H1 (cell line): ENCODE results near the gene SPAG17. TPM values are rescaled to one million over a fixed set of nuclear protein-coding genes. Genes with fewer than 3 reads are reported as not detected.

Source experiments
- CTCF ChIA-PET: fragments of 300-600 bp; sonication (Branson Sonifier 250); formaldehyde crosslinking; loops from one replicate; lab custom pipeline; 2021; ENCODE audit not compliant: partially characterized antibody; lab: Charles Lee
- POLR2A ChIA-PET: fragments of 300-600 bp; sonication (Branson Sonifier 250); formaldehyde crosslinking; loops from one replicate; lab custom pipeline; 2021; ENCODE audit warnings: inconsistent platforms; ENCODE audit not compliant: partially characterized antibody; lab: Charles Lee
- DNase-seq, 2 experiments: peaks; one replicate each; pipeline versions ENCODE4 v3.0.0 to v3.0.0-alpha.2; 2010 to 2022; ENCODE audit warnings: low spot score in 2 of 2, low read depth in 1 of 2, mixed read lengths in 1 of 2
- FAIRE-seq: peaks from 2 replicates; lab custom pipeline; 2011; peaks lifted over from hg19 to GRCh38; lab: Jason Lieb, UNC
- H2AFZ ChIP-seq: 2 replicates; pipeline ENCODE4 v1.8.1; 2012; ENCODE audit warnings: low read length, inconsistent platforms
- H2AK5ac ChIP-seq: 2 replicates; pipeline ENCODE4 v1.6.1; 2013; ENCODE audit warnings: low read depth, low read length
- H2BK120ac ChIP-seq: replicated peaks from 2 replicates; pipeline ENCODE3; 2013; ENCODE audit warnings: low read depth, low read length, inconsistent platforms
- H2BK12ac ChIP-seq: 2 replicates; pipeline ENCODE4 v1.6.1; 2013; ENCODE audit warnings: low read depth, low read length
- H2BK15ac ChIP-seq: 2 replicates; pipeline ENCODE4 v1.6.1; 2013; ENCODE audit warnings: low read length
- H2BK20ac ChIP-seq: 2 replicates; pipeline ENCODE4 v1.6.1; 2013; ENCODE audit warnings: low read length
- H2BK5ac ChIP-seq: 2 replicates; pipeline ENCODE4 v1.6.1; 2013; ENCODE audit warnings: low read depth, low read length
- H3K14ac ChIP-seq: 2 replicates; pipeline ENCODE4 v1.6.1; 2013; ENCODE audit warnings: inconsistent platforms; ENCODE audit not compliant: insufficient read length
- H3K18ac ChIP-seq: 2 replicates; pipeline ENCODE4 v1.6.1; 2013; ENCODE audit warnings: low read length; ENCODE audit errors: extremely low read depth
- H3K23ac ChIP-seq: 2 replicates; pipeline ENCODE4 v1.6.1; 2013; ENCODE audit warnings: inconsistent platforms; ENCODE audit not compliant: insufficient read length
- H3K23me2 ChIP-seq: 2 replicates; pipeline ENCODE4 v1.6.1; 2013; ENCODE audit warnings: low read depth, low read length
- H3K27ac ChIP-seq: 2 replicates; pipeline ENCODE4 v1.6.1; 2011; ENCODE audit warnings: low read depth, low read length, inconsistent platforms
- H3K27me3 ChIP-seq, 4 experiments: replicated peaks in 1 of 4; 1 replicate in 1 of 4; 2 replicates in 3 of 4; pipeline versions ENCODE4 v1.6.1 to v1.8.1; 2011 to 2013; ENCODE audit warnings: low read length in 3 of 4, mild to moderate bottlenecking in 3 of 4, inconsistent platforms in 2 of 4, mixed read lengths in 2 of 4, moderate library complexity in 1 of 4; ENCODE audit not compliant: control insufficient read depth in 3 of 4, insufficient read depth in 3 of 4; ENCODE audit errors: extremely low read depth in 1 of 4
- H3K36me3 ChIP-seq, 4 experiments: 2 replicates each; pipeline versions ENCODE4 v1.6.1 to v1.8.1; 2011 to 2013; ENCODE audit warnings: mild to moderate bottlenecking in 4 of 4, low read length in 3 of 4, moderate library complexity in 2 of 4, control low read depth in 1 of 4, inconsistent platforms in 1 of 4; ENCODE audit not compliant: insufficient read depth in 4 of 4, control insufficient read depth in 2 of 4
- H3K4ac ChIP-seq: replicated peaks from 2 replicates; pipeline ENCODE3; 2013; ENCODE audit warnings: low read length, low read depth, mixed read lengths, inconsistent platforms; ENCODE audit not compliant: insufficient read length
- H3K4me1 ChIP-seq, 4 experiments: replicated peaks in 1 of 4; 1 replicate in 1 of 4; 2 replicates in 3 of 4; pipeline versions ENCODE4 v1.6.1 to v1.8.1; 2011 to 2013; ENCODE audit warnings: low read length in 3 of 4, inconsistent platforms in 2 of 4, mixed read lengths in 1 of 4; ENCODE audit not compliant: insufficient read depth in 4 of 4, control insufficient read depth in 3 of 4
- H3K4me2 ChIP-seq, 2 experiments: 2 replicates each; pipeline versions ENCODE4 v1.6.1 to v1.8.1; 2011 to 2013; ENCODE audit warnings: low read depth in 2 of 2, low read length in 2 of 2, control low read depth in 1 of 2, inconsistent platforms in 1 of 2, mild to moderate bottlenecking in 1 of 2; ENCODE audit not compliant: insufficient read depth in 1 of 2
- H3K4me3 ChIP-seq, 4 experiments: fragments of 200-600, 300-600 bp in 1 of 4; sonication (generic), shearing (Covaris generic), sonication (Bioruptor Twin) in 1 of 4; 2 replicates each; pipeline versions ENCODE4 v1.5.1 to v1.8.1; 2011 to 2016; ENCODE audit warnings: low read length in 4 of 4, low read depth in 3 of 4, control low read depth in 2 of 4, inconsistent platforms in 2 of 4, mild to moderate bottlenecking in 2 of 4, mixed read lengths in 1 of 4, moderate library complexity in 1 of 4; ENCODE audit not compliant: insufficient read depth in 2 of 4; ENCODE audit errors: extremely low read depth in 1 of 4
- H3K56ac ChIP-seq: replicated peaks from 2 replicates; pipeline ENCODE3; 2013; ENCODE audit warnings: low read depth, mild to moderate bottlenecking, mixed read lengths, low read length, inconsistent platforms; ENCODE audit not compliant: insufficient read length
- H3K79me1 ChIP-seq: 2 replicates; pipeline ENCODE4 v1.6.1; 2013; ENCODE audit warnings: low read depth, low read length, control low read depth
- H3K79me2 ChIP-seq, 2 experiments: 2 replicates each; pipeline versions ENCODE4 v1.6.1 to v1.8.1; 2012 to 2013; ENCODE audit warnings: low read length in 2 of 2, mild to moderate bottlenecking in 2 of 2, inconsistent platforms in 1 of 2; ENCODE audit not compliant: insufficient read depth in 2 of 2, control insufficient read depth in 1 of 2
- H3K9ac ChIP-seq, 4 experiments: replicated peaks in 1 of 4; 1 replicate in 1 of 4; 2 replicates in 3 of 4; pipeline versions ENCODE4 v1.6.1 to v1.8.1; 2011 to 2013; ENCODE audit warnings: low read depth in 3 of 4, low read length in 3 of 4, control low read depth in 2 of 4, mild to moderate bottlenecking in 2 of 4, moderate library complexity in 2 of 4, inconsistent platforms in 1 of 4; ENCODE audit errors: extremely low read depth in 1 of 4
- H3K9me3 ChIP-seq, 2 experiments: 2 replicates each; pipeline versions ENCODE4 v1.6.1 to v1.8.1; 2012 to 2013; ENCODE audit warnings: mild to moderate bottlenecking in 2 of 2, moderate library complexity in 2 of 2, control low read depth in 1 of 2, inconsistent platforms in 1 of 2, low read depth in 1 of 2, low read length in 1 of 2, mixed read lengths in 1 of 2; ENCODE audit not compliant: insufficient read depth in 2 of 2
- H4K20me1 ChIP-seq, 2 experiments: replicated peaks in 1 of 2; 2 replicates each; pipeline versions ENCODE3 to v1.8.1; 2011 to 2013; ENCODE audit warnings: inconsistent platforms in 2 of 2, low read length in 2 of 2, mild to moderate bottlenecking in 1 of 2; ENCODE audit not compliant: insufficient read depth in 2 of 2, control insufficient read depth in 1 of 2
- H4K5ac ChIP-seq: 2 replicates; pipeline ENCODE4 v1.6.1; 2013; ENCODE audit warnings: low read length, low read depth, mixed read lengths, inconsistent platforms; ENCODE audit not compliant: insufficient read length
- H4K8ac ChIP-seq: 2 replicates; pipeline ENCODE4 v1.8.0; 2013; ENCODE audit warnings: mild to moderate bottlenecking, moderate library complexity, low read length, inconsistent platforms; ENCODE audit not compliant: insufficient read depth; ENCODE audit errors: extremely low read depth
- H4K91ac ChIP-seq: replicated peaks from 2 replicates; pipeline ENCODE3; 2013; ENCODE audit warnings: low read length, mixed read lengths, inconsistent platforms; ENCODE audit not compliant: insufficient read length
- WGBS, 2 experiments: shearing (Covaris generic) in 1 of 2; methylation state at CpG; one replicate each; pipeline versions ENCODE4 v1.1.6 to v1.1.7; 2013 to 2015; ENCODE audit warnings: low lambda C conversion rate in 2 of 2, mixed read lengths in 2 of 2, inconsistent platforms in 1 of 2, low coverage in 1 of 2, missing lambda C conversion rate in 1 of 2; ENCODE audit not compliant: insufficient replicate concordance in 2 of 2, insufficient coverage in 1 of 2, insufficient read length in 1 of 2; ENCODE audit errors: extremely low coverage in 1 of 2, missing lambda C conversion rate in 1 of 2; 5-methylcytosine and 5-hydroxymethylcytosine counted together
- polyA plus RNA-seq, 7 experiments: library from polyadenylated mRNA; depleted of rRNA in 3 of 7; stranded (reverse) in 5 of 7; unstranded in 2 of 7; fragments of >200 nt in 5 of 7; fragments of 200-250 nt in 2 of 7; gene quantifications; 1 replicate in 5 of 7; 2 replicates in 1 of 7; 4 replicates in 1 of 7; pipeline versions ENCODE4 v1.2.1 to v1.2.3, GENCODE V29; 2011 to 2013; ENCODE audit warnings: missing spikeins in 2 of 7, mixed read lengths in 2 of 7
- total RNA-seq: library from RNA; stranded (reverse); fragmentation: NEBNext Ultra II Directional; extraction: Animal tissue kit (Norgen Biotek cat#: 25700); gene quantifications from 2 replicates; pipeline ENCODE4 v1.2.1, GENCODE V29; 2021

SPAG17 gene
- total and polyA plus RNA-seq, 2 of the 8 experiments (the other 6 are each of a cell fraction or from before 2014, with no cell fraction given): 0.56 to 0.62 TPM

DNA sequence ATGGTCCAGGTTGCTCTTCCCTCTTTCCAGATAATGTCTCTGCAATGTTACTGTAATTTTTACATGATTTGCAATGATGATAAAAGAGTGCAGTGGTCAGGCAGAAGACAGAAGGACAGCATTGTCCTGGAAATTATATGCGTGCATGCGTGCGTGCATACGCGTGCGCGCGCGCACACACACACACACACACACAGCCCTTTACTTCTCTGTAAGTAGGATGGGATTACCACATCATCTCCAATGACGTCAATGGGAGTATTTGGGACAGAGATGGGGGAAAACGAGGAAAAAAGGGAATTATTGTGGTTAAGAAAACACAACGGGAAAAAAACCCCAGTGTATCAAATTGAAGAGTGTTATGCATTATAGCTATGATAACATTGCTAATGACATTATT lies 99.7 kb downstream of the SPAG17 start:
- H2BK12ac ChIP-seq: no peak overlapping the region
- DNase-seq (no peak), FAIRE-seq (no peak)
- H3K18ac ChIP-seq: no peak overlapping the region
- no peak overlapping the region for H3K23ac ChIP-seq
- no peak overlapping the region for H3K4me3 ChIP-seq
- no peaks in the 10 kb centered on the region for H4K20me1 ChIP-seq
- H3K4me2 ChIP-seq: no peak overlapping the region
- no peak overlapping the region for H4K91ac ChIP-seq
- peaks cover 4% of the 10 kb centered on the region; the same call in 1 of the 2 replicates for H3K23me2 ChIP-seq
- no peak overlapping the region for H3K56ac ChIP-seq
- ChIA-PET CTCF (no interaction called here), POLR2A (no interaction called here)
- H3K79me1 ChIP-seq: no peaks in the 10 kb centered on the region
- H3K4me1 ChIP-seq: peaks cover 0 to 3% (median 0%) of the 10 kb centered on the region in 4 experiments; a peak in 1 of 7 replicates
- H3K36me3 ChIP-seq: no peaks in the 10 kb centered on the region
- no peak overlapping the region for H2BK15ac ChIP-seq
- no peak overlapping the region for H3K14ac ChIP-seq
- no peak overlapping the region for H2AK5ac ChIP-seq
- no peak overlapping the region for H4K5ac ChIP-seq
- no peak overlapping the region for H2BK20ac ChIP-seq
- WGBS, 2 experiments: 94% methylated on average over 12 of the region's 12 CpGs; no CpG with 5 or more reads in 1 of the 2 experiments
- H3K4ac ChIP-seq: no peak overlapping the region
- no peak overlapping the region for H2BK120ac ChIP-seq
- no peak overlapping the region for H3K9ac ChIP-seq
- no peak overlapping the region for H4K8ac ChIP-seq
- no peaks in the 10 kb centered on the region for H3K9me3 ChIP-seq
- no peaks in the 10 kb centered on the region for H3K79me2 ChIP-seq
- H3K27ac ChIP-seq: no peak overlapping the region
- no peak overlapping the region for H2AFZ ChIP-seq
- H2BK5ac ChIP-seq: no peak overlapping the region
- H3K27me3 ChIP-seq: peaks cover 0 to 2% (median 0%) of the 10 kb centered on the region in 4 experiments; a peak in 1 of 7 replicates
